GM13977 (cell line): ENCODE measurements around the gene FHL2.

Experiments
- DNase-seq: peaks from one replicate; pipeline ENCODE4 v3.0.0; 2012; ENCODE audit warnings: low spot score
- CTCF ChIP-seq: IDR thresholded peaks from 2 replicates; pipeline ENCODE4 v1.5.1; 2012; ENCODE audit warnings: mild to moderate bottlenecking, control low read depth; ENCODE audit not compliant: insufficient read depth; ENCODE audit errors: extremely low read depth, missing control alignments
- in situ Hi-C: fragments of 300-500 bp; cut with MboI; formaldehyde crosslinking; loops from one replicate; pipeline ENCODE4 v1.12.0; 2022; ENCODE audit warnings: low sequenced_read_pairs, low pct_unique_long_range_greater_than_20kb, mixed read lengths, inconsistent platforms; ENCODE audit not compliant: unreplicated experiment

Gene FHL2

GRCh38 chr2:105325389-105325963 lies 73.4 kb downstream of the FHL2 start:
- in situ Hi-C loops, result no loop called here
- no peak for DNase-seq

GRCh38 chr2:105324732-105325131 lies 74.1 kb downstream of the FHL2 start:
- DNase-seq, result no peak
- no peak for TF ChIP-seq CTCF
- in situ Hi-C loops, result no loop called here

More at GRCh38 chr2:105325389-105325963, 73.4 kb downstream of the FHL2 start:
- TF ChIP-seq CTCF, result no peak

- TF ChIP-seq CTCF, result no peak
- in situ Hi-C loops, result no loop called here
- no peak for DNase-seq
Measured at GRCh38 chr2:105324101-105324500, 74.8 kb downstream of the FHL2 start.

- no peak for TF ChIP-seq CTCF
- no peak for DNase-seq
- in situ Hi-C loops, result no loop called here
Measured at GRCh38 chr2:105323111-105323510, 75.7 kb downstream of the FHL2 start.

- in situ Hi-C loops, result no loop called here
- DNase-seq, result no peak
Measured at GRCh38 chr2:105321875-105322646, 76.8 kb downstream of the FHL2 start.

GRCh38 chr2:105320651-105321215 lies 78.1 kb downstream of the FHL2 start:
- DNase-seq, result no peak
- no peak for TF ChIP-seq CTCF
- in situ Hi-C loops, result no loop called here

More at GRCh38 chr2:105321875-105322646, 76.8 kb downstream of the FHL2 start:
- TF ChIP-seq CTCF, result no peak
